Measurements from ENCODE around the gene ADGB. TPM values are rescaled to one million over a fixed set of nuclear protein-coding genes. Genes with fewer than 3 reads are reported as not detected.

ADGB gene
- total RNA-seq, 1 donor from 2014 or later: not detected

- no peak overlapping the region for H3K27ac Mint-ChIP-seq
- intact Hi-C loops (cut with micrococcal nuclease): no loop called here
- DNase-seq (no peak), ATAC-seq (ENCODE audit: low read depth) (no peak)
- TF ChIP-seq, protein P1, sequence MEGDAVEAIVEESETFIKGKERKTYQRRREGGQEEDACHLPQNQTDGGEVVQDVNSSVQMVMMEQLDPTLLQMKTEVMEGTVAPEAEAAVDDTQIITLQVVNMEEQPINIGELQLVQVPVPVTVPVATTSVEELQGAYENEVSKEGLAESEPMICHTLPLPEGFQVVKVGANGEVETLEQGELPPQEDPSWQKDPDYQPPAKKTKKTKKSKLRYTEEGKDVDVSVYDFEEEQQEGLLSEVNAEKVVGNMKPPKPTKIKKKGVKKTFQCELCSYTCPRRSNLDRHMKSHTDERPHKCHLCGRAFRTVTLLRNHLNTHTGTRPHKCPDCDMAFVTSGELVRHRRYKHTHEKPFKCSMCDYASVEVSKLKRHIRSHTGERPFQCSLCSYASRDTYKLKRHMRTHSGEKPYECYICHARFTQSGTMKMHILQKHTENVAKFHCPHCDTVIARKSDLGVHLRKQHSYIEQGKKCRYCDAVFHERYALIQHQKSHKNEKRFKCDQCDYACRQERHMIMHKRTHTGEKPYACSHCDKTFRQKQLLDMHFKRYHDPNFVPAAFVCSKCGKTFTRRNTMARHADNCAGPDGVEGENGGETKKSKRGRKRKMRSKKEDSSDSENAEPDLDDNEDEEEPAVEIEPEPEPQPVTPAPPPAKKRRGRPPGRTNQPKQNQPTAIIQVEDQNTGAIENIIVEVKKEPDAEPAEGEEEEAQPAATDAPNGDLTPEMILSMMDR (IDR thresholded peaks at IDR 0.05): no peak
- no peaks in the 10 kb centered on the region for H3K9me3 Mint-ChIP-seq
- no peaks in the 10 kb centered on the region for H3K4me1 Mint-ChIP-seq
- H3K4me3 Mint-ChIP-seq: no peak overlapping the region
- no peaks in the 10 kb centered on the region for H3K36me3 Mint-ChIP-seq (ENCODE audit: low read depth)
- CTCF ChIA-PET: no interaction called here
- H3K27me3 Mint-ChIP-seq: peaks cover 2% of the 10 kb centered on the region
- POLR2A ChIA-PET: no interaction called here
Measured at GRCh38 chr6:146829792-146830565, 231.2 kb downstream of the ADGB start.

GRCh38 chr6:146833157-146833556 lies 234.4 kb downstream of the ADGB start:
- ChIA-PET POLR2A (no interaction called here), CTCF (no interaction called here)
- H3K36me3 Mint-ChIP-seq (ENCODE audit: low read depth): no peaks in the 10 kb centered on the region
- intact Hi-C loops (cut with micrococcal nuclease): no loop called here
- no peak for DNase-seq
- H3K9me3 Mint-ChIP-seq: no peaks in the 10 kb centered on the region
- H3K27ac Mint-ChIP-seq: no peak overlapping the region
- peaks cover 2% of the 10 kb centered on the region for H3K27me3 Mint-ChIP-seq
- H3K4me1 Mint-ChIP-seq: no peaks in the 10 kb centered on the region
- H3K4me3 Mint-ChIP-seq: no peak overlapping the region
- ATAC-seq (ENCODE audit: low read depth): no peak
- TF ChIP-seq, protein P1 (IDR thresholded peaks at IDR 0.05): no peak

- DNase-seq (no peak), ATAC-seq (ENCODE audit: low read depth) (no peak)
- TF ChIP-seq, protein P1 (IDR thresholded peaks at IDR 0.05): no peak
- peaks cover 7% of the 10 kb centered on the region for H3K9me3 Mint-ChIP-seq
- H3K27me3 Mint-ChIP-seq: no peaks in the 10 kb centered on the region
- no peak overlapping the region for H3K4me3 Mint-ChIP-seq
- intact Hi-C loops (cut with micrococcal nuclease): no loop called here
- POLR2A ChIA-PET: no interaction called here
- no peak overlapping the region for H3K27ac Mint-ChIP-seq
- no peaks in the 10 kb centered on the region for H3K4me1 Mint-ChIP-seq
- no peaks in the 10 kb centered on the region for H3K36me3 Mint-ChIP-seq (ENCODE audit: low read depth)
- CTCF ChIA-PET: no interaction called here
Measured at GRCh38 chr6:146840216-146840615, 241.4 kb downstream of the ADGB start.

GRCh38 chr6:146840641-146841040 lies 241.9 kb downstream of the ADGB start:
- intact Hi-C loops (cut with micrococcal nuclease): no loop called here

DNA sequence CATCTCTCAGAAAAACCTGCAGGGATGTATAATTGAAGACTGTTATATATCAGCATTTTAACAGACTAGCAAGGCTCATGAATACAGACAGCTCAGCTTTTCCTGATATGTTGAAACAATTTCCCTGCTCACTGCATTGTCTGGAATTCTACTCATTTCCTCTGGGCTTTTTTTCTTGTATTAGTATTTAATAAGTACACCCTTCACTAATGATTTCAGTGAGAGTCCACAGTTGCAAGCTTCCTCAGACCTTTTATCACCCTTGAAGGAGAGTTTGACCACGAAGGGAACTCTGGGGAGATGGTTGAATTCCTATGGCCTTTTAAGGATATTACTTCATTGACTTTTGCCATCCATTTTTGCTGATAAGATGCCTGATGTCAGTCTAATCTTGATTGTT lies 248.7 kb downstream of the ADGB start:
- intact Hi-C loops (cut with micrococcal nuclease): no loop called here
- H3K9me3 Mint-ChIP-seq: peaks cover 12% of the 10 kb centered on the region
- POLR2A ChIA-PET: no interaction called here
- TF ChIP-seq, protein P1 (IDR thresholded peaks at IDR 0.05): no peak
- peaks cover 9% of the 10 kb centered on the region for H3K27me3 Mint-ChIP-seq
- DNase-seq (no peak), ATAC-seq (ENCODE audit: low read depth) (no peak)
- no peak overlapping the region for H3K4me3 Mint-ChIP-seq
- H3K4me1 Mint-ChIP-seq: no peaks in the 10 kb centered on the region
- no peak overlapping the region for H3K27ac Mint-ChIP-seq
- CTCF ChIA-PET: no interaction called here
- no peaks in the 10 kb centered on the region for H3K36me3 Mint-ChIP-seq (ENCODE audit: low read depth)

More at GRCh38 chr6:146840641-146841040, 241.9 kb downstream of the ADGB start:
- DNase-seq: no peak
- TF ChIP-seq, protein P1 (IDR thresholded peaks at IDR 0.05): no peak
- CTCF ChIA-PET: no interaction called here
- no peaks in the 10 kb centered on the region for H3K27me3 Mint-ChIP-seq
- no peaks in the 10 kb centered on the region for H3K4me1 Mint-ChIP-seq
- no peaks in the 10 kb centered on the region for H3K36me3 Mint-ChIP-seq (ENCODE audit: low read depth)
- no peak overlapping the region for H3K4me3 Mint-ChIP-seq
- ATAC-seq (ENCODE audit: low read depth): no peak
- peaks cover 8% of the 10 kb centered on the region for H3K9me3 Mint-ChIP-seq
- POLR2A ChIA-PET: no interaction called here
- no peak overlapping the region for H3K27ac Mint-ChIP-seq

Measured in activated B cell treated with CpG ODN at 0.5 μM for 24 hours (primary cell).